Activated CD4-positive, alpha-beta T cell treated with anti-CD3 and anti-CD28 coated beads, Interleukin-2, amount 50 U/mL, for 4 hours (primary cell): ENCODE results near the gene RBM4.
A peak's percentile ranks its signal among the peaks of the same experiment; 100 is the strongest.
"Not testable (repeated sequence)": the region's sequence is repeated elsewhere in the genome, so short reads cannot be mapped to it uniquely, and the experiment has no call there.

Experiments
- DNase-seq, 2 experiments: peaks; one replicate each; pipeline ENCODE4 v3.0.0-alpha.2; 2020

Gene RBM4, protein sequence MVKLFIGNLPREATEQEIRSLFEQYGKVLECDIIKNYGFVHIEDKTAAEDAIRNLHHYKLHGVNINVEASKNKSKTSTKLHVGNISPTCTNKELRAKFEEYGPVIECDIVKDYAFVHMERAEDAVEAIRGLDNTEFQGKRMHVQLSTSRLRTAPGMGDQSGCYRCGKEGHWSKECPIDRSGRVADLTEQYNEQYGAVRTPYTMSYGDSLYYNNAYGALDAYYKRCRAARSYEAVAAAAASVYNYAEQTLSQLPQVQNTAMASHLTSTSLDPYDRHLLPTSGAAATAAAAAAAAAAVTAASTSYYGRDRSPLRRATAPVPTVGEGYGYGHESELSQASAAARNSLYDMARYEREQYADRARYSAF

DNA sequence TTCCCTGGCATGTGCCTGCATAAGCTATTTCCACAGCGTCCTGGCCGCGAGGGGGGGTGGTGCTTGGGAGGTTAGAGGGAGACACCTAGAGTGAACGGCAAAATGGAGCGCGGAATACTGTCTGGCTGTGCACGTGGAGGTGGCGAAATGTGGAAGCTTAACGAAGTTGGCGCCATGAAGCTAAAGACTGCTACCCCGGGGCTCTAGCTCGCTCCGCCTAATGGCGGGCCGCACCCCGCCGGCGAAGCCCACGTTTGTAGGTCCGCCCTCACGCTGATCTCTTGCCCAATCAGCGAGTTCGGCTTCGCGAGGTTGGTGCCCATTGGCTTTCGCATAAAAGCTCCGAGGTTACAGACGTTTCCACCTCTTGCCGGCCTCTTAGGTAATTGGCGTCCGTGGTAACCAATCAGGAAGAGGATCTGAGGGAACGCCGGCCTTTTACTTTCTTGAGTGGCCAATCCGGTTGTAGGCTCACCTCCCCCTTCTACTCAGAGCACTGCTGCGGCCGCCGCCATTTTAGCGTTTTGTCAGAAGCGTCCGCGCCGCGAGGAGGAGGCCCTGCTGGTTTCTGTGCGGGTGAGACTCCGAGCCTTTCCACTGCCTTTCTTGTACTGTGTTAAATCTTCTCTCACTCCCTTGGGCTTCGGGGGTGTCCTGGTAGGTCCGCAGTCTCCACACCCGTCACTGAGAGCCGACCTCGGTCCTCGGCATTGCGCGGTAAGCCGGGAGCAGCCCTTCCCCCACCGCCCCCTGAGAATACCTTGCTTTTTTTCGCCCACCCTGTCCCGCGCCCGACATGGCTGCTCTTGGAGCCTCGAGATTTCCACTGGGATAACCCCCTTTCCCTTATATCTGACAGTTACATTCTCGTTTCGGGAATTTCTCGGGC, at the start of gene RBM4:
Gene RBM4 (plus strand): TSS at position 527 of the 889 bp plus-strand sequence. CDS start 1,009 bp downstream, outside the sequence.
- peak; percentile 93 to 95 for DNase-seq

DNA sequence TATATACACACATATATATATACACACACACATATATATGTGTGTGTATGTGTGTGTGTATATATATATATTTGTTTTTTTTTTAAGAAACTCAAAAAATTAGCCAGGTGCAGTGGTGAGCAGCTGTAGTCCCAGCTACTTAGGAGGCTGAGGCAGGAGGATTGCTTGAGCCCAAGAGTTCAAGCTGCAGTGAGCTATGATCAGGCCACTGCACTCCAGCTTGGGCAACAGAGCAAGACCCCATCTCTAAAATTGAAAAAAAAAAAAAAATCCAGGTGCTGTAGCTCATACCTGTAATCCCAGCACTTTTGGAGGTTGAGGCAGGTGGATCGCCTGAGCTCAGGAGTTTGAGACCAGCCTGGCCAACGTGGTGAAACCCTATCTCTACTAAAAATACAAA, 49.2 kb upstream of the RBM4 start:
- not testable (repeated sequence) for DNase-seq

- DNase-seq, result no peak
Observed at GRCh38 chr11:66589996-66590675, 48.4 kb upstream of the RBM4 start.

DNA sequence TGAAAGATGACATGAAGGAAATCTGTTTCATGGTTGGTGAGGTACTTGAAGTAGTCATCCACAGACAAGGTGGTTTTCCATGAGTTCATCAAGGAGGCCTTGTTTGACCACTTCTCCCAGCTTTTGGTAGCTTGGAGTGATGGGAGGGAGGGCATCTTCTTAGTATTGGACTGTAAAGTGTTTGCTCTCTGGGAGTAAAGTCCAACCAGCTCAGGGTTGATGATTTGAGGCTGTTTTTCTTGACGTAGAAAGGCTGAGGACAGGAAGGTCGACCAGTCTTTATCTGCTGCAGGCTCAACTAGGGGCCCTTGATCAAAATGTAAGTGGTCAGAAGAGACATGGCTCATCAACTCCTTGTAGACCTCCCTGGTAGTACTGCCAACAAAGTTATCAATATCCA, 47.3 kb upstream of the RBM4 start:
- DNase-seq, result no peak

DNA sequence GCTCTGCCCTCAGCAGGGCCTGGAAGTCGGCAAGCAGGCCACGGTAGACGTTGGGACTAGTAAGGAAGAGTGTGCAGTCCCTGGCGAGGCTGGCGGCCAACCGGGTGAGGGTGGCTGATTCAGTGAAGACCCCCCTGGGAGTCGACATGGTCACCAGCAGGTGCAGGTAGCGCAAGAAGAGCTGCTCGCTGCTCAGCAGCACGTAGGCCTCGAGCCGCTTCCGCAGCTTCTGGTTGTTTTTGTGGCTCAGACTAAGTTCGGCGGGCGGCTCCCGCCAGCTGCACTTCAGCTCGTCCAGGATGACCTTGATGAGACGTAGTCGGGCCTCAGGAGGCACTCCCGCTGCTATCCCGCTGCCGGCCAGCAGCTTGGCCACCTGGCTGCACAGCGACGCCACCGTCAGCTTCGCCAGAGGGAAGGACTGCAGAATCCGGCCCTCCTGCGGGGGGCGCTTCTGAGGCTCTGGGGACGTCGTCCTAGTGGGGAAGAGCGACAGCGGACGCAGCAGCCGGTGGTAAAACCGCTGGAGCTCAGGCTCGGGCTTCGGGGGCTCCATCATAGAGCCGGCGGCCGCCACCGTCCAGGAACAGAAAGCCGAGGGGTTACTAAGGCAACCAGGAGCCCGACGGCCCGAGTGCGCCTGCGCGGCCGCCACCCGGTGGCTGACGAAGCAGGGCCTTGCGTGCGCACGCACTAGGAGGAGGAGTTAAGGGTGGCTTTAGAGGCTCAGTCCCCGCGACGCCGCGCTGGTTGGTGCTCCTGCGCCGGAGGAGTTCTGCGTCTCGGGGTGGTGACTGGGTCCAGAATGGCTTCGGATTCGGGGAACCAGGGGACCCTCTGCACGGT, 45.8 kb upstream of the RBM4 start, which contains the start of the genes CCDC87 and CCS:
Gene CCDC87 (minus strand): TSS at position 607 of the 846 bp plus-strand sequence. CDS start 48 bp downstream, at position 559.
Gene CCS (plus strand): TSS at position 729 of the 846 bp plus-strand sequence. CDS start 77 bp downstream, at position 806.
- DNase-seq, result peak; percentile 98 to 99

DNA sequence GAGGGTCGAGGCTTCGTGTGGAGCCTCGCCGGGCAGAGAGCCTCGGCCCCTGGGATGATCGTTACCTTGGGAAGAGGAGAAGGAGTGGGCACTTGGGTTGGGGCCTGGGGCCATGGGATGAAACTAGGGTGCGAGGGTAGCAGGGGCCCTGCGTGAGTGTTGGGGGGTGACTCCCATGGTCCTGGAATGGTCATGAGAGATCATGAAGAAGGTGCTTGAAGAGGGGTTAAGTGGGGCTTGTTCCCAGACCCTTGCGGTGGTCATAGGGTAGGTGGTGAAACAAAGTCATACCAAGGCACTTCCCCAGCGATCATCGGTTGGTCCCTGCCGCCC, 45.2 kb upstream of the RBM4 start:
- DNase-seq, result peak in 1 of 2 experiments; percentile 1

- DNase-seq, result no peak
Observed at GRCh38 chr11:66593650-66594049, 44.9 kb upstream of the RBM4 start.

GRCh38 chr11:66595245-66595904, 43.1 kb upstream of the RBM4 start:
- no peak for DNase-seq

DNA sequence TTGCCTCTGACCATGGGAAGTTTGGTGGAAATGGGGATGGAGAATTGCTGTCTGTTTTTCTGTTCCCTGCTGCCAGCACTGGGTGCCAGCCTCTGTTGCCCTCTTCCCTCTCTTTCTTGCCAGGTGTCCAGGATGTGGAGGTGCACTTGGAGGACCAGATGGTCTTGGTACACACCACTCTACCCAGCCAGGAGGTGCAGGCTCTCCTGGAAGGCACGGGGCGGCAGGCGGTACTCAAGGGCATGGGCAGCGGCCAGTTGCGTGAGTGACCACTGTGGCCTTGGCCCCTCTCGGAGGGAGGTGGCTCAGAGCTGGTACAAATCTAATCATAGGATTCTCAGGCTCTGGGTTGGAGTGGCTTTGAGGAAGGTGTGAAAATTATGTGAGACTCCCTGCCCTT, 39.5 kb upstream of the RBM4 start:
- no peak for DNase-seq

DNA sequence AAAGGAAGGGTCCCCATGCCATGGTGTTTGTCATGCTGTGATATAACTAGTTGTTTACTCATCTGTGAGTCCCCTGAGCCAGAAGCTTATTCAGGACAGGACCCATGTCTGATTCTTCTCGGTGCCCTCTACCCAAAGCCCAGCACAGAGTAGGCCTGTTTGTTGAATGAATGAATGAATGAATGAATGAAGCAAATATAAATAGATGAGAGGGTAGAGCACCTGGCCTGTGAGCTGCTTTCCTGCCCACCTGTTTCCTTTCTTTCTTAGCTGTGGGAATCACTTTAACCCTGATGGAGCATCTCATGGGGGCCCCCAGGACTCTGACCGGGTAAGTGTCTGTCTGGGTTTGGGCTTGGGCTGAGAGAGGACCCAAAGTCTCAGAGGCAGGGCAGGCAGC, 38.3 kb upstream of the RBM4 start:
- DNase-seq, result no peak

- no peak for DNase-seq
Observed at GRCh38 chr11:66600631-66601233, 37.8 kb upstream of the RBM4 start.

DNA sequence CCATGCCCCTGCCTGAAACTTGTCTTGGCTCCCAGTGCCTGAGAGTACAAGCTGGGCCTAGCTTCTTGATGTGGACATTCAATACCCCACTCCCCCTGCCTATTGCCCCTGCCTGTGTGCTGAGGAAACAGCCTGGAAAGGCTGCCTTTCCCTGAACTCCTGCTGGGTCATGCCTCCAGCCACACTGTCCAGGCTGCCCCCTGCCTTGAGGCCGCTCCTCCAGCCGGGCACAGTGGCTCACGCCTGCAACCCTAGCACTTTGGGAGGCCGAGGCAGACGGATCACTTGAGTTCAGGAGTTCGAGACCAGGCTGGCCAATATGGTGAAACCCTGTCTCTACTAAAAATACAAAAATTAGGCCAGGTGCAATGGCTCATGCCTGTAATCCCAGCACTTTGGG, 35.4 kb upstream of the RBM4 start:
- DNase-seq, result no peak

DNA sequence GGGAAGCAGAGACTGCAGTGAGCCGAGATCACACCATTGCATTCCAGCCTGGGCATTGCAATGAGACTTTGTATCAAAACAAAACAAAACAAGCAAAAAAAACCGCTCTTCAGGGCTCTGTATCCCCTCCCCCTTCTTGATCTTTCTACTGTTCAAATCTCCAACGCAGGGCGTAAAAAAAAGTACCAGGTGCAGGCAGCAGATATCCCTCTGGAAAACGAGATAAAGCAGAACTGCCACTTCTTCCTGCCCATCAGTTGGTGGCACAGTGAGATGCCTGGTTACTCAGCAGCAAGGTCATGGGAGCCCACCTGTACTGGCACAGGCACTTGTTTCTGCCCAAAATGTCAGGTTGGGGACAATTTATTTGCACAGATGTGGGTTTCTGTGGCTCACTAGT, 34.3 kb upstream of the RBM4 start:
- DNase-seq, result no peak

- DNase-seq, result not testable (repeated sequence)
Observed at GRCh38 chr11:66606608-66607007, 31.9 kb upstream of the RBM4 start.

GRCh38 chr11:66607126-66607834, 31.2 kb upstream of the RBM4 start:
- no peak for DNase-seq

DNA sequence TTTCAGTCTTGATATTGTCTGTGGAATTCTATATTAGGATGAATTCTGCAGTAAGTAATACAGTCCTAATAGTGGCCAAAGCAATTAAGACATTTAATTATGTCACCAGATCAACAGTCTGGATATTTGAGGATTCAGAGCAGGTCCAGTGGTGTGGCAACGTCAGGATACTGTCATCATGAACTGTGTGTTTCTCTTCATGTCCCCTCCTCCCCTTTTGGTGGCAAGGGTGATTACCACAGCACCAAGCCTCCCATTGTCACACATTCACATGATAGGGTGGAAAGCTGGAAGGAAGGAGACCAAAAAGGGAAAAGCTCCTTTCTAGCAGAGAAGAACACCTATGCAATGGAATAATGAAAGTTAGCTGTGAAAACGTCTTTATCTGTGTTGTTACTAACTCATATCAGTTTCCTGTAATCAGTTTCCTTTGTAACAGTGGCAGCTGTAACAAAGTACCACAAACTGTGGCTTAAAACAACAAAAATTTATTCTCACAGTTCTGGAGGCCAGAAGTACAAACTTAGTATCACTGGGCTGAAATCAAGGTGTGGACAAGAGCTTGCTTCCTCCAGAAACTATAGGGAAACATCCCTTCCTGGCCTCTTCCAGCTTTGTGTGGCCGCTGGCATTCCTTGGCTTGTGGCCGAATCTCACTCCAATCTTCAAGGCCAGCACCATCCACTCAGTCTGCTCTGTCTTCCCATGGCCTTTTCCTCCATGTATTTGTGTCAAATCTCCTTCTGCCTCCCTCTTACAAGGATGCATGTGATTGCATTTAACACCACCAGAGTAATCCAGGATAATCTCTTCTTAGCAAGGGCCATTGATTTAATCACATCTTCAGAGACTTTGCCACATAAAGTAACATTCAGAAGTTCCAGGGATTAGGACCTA, 28.5 kb upstream of the RBM4 start:
- no peak for DNase-seq

DNA sequence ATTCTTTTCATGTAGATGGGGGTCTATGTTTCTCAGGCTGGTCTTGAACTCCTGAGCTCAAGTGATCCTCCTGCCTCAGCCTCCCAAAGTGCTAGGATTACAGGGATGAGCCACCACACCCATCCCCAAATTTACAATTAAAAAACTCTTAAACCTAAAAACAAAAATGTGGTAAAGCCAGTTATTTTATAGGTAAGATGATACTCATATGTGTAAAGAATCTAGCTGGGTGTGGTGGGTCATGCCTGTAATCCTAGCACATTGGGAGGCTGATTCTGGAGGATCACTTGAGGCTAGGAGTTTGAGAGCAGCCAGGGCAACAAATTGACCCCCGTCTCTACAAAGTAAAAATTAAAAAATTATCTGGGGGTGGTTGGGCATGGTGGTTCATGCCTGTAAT, 26.0 kb upstream of the RBM4 start:
- no peak for DNase-seq

DNA sequence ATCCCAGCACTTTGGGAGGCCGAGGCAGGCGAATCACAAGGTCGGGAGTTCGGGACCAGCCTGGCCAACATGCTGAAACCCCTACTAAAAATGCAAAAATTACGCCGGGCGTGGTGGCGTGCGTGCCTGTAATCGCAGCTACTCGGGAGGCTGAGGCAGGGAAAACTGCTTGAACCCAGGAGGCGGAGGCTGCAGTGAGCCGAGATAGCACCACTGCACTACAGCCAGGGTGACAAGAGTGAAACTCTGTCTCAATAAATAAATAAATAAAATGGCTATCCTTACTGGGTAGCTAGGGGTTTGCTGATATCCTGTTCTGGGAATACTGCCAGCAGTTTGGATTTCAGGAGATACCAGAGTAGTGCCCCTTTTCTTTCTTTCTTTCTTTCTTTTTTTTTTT, 24.4 kb upstream of the RBM4 start:
- DNase-seq, result no peak

DNA sequence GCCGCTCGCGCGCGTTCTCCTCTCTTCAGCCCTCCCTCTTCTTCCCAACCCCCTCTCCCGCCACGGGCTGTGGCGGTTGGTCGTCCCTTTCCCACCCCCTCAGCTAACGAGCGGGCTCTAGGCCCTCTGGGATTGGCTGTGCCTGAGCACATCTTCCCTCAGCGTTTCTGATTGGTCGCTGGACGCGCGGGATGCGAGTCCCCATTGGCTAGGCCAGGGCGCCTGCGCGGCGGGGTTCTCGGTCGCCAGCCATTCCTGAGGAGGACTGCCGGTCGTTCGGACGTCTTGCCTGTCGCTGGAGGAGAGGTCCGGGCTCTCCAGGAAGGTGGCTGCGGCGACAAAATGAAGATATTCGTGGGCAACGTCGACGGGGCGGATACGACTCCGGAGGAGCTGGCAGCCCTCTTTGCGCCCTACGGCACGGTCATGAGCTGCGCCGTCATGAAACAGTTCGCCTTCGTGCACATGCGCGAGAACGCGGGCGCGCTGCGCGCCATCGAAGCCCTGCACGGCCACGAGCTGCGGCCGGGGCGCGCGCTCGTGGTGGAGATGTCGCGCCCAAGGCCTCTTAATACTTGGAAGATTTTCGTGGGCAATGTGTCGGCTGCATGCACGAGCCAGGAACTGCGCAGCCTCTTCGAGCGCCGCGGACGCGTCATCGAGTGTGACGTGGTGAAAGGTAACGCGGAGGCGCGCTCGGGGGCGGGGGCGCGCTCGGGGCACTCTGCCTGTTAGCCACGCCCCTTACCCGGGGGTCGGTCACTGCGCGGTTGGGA, 21.9 kb upstream of the RBM4 start, which contains the start of gene RBM14:
Gene RBM14 (plus strand): TSS at position 252 of the 776 bp plus-strand sequence. CDS start 91 bp downstream, at position 343.
- peak; percentile 97 to 98 for DNase-seq
